NCI-H187 treated with DMSO at 0.1 percent for 48 hours (cell line): Measurements from ENCODE around the gene CSRP1.
"Not testable (repeated sequence)": the region's sequence is repeated elsewhere in the genome, so short reads cannot be mapped to it uniquely, and the experiment has no call there.

ENCODE experiments used
- DNase-seq: peaks from one replicate; lab custom pipeline; 2025; lab: John Stamatoyannopoulos, UW

The CSRP1 gene

DNA sequence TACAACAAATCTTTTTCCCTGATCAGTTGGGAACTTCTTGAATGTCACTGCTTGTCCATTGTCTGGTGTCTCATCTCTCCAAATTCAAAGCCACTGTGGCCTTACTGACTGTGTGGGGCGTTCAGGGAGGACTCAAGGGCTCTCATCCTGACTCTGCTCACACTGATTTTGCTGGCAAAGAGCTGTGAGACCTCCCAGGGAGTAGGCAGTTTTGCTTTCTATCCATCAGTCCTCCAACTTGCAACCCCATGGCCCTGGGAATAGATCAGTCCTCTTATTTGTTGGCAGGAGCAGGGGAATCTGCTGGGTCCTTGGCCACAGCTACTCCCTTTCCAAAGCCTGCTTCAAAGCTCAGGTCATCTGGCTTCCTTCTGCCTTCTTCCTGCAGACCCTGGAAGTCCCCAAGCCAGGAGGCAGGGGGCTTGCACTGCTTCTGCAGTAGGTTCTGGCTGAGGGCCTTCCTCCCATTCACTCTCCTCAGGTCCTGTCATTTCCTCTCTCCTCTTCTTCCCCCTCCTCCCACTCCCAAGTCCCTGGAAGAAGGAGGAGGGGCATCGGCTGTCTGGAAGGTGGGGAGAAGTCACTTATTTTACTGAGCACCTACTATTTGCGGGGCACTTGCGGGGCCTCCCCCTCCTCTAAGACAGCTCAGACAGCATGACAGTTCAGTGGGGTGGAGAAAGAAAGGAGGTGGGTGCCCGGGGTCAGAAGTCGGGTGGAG, 31.1 kb upstream of the CSRP1 start:
- DNase-seq = no peak

DNA sequence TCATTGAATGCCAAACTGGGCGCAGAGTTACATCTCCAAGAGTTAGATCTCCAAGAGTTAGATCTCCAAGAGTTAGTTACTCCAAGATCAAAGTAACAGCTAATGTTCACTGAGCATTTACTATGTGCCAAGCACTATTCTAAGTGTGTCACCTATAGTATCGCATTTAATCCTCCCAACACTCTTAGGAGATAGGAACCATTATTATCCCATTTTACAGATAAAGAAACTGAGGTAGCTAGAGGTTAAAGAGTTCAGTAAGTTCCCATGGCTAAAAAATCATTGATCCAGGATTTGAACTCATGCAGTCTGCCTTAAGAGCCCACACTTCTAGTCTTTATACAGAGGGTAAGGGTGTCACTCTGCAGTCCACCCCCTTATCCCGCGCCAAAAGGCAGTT, 30.5 kb upstream of the CSRP1 start:
- no peak for DNase-seq

DNA sequence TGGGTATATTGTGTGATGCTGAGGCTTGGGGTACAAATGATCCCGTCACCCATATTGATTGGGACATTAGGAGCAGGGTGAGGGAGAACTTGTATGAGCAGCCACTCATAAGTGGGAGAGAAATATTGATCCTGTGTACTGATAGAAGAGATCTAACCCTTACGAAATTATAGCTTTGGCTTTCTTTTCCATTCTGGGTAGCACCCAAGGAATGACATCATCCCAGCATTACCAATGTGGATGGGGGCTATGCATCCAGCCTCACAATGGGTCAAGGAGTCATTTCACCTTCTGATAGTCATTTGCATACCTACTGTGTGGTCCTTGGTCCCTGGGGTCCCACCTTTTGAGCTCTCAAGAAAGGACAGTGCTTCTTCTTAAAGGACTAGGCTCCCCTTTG, 30.1 kb upstream of the CSRP1 start:
- DNase-seq = no peak

DNA sequence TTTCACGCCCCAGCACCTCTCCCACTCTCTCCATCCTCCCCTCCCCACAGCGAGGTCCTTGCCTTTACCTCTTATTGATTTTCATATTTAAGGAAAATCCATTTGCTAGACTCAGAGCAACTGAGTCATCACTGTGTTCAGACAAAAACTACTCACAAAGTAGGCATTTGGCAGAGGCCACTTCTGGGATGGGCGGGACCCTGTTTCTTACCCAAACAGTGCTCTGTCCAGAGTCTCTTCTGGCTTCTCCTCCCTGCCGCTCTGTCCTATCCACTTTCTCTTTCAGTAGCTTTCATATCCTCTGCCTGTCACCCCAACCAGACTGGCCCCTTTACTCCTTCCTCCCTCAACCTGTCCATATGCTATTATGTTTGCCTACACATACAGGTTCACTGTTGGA, 29.6 kb upstream of the CSRP1 start:
- DNase-seq = no peak

DNA sequence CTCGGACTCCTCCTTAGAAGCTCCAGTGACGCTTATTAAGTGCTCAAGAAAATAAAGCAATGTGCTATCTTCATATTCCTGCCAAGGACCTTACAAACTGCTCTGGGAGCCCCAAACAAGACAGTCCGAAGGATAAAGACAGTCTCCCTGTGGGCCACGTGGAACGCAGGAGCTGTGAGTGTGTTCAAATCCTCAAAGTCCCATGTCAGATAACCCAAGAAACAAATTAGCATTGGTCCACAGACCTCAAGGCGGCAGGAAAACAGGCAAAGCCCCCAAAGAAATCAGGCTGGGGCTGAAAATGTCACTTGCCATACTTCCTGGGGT, 29.0 kb upstream of the CSRP1 start:
- DNase-seq = no peak

DNA sequence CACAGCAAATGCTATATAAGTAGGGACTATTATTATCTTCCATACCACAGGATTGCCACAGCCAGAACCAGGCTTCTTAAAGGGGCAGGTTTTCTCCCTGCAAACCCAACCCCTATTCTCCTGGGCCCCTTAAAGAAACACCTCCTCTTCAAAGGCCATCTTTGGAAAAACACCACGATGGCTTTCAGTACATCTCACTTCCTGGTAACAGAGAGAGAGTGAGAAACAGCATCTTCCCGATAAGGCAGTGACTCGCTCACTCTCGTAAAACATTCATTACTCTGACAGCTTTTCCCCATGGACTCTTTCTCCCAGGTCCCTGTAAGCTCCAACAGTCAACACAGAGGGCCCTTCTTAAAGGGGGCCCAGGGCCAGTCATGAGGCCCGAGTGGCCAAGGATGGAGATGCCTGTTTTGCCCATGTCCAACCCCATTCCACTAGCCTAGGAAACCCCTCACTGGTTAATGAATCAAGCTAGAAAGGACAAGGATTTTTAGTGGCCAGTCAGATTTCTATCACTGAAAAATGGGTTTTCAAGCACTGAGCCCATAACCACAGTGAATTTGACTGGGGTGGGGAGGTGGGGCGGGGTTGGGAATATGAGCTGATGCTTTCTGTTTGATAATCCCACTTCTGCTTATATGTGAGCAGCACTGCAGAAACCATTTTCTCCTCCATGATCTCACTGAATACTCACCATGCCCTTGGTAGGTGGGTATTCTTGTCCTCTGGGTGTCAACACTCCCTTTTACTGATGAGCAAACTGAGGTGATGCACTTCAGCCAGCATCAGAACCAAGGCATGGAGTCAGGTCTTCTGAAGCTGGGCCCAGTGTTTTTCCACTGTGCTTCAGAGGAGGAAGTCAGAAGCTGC, 28.4 kb upstream of the CSRP1 start:
- DNase-seq = no peak

DNA sequence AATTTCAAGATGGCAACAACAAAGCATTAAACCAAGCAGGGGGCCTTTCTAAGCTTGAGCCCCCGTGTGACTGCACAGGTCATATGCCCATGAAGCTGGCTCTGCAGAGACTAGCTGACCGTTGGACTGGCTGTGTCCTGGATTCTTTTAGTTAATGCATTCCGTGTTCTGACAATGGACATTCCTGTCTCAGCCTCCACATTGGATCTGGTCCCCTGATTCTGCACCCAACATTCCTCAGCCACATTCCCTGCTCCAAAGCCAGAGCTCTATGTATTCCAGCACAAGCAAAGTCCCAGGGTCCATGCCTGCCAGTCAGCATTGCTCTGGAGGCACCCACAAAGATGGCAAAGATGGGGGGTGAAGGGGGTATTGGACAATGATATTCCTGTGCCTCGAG, 26.9 kb upstream of the CSRP1 start:
- DNase-seq = no peak

DNA sequence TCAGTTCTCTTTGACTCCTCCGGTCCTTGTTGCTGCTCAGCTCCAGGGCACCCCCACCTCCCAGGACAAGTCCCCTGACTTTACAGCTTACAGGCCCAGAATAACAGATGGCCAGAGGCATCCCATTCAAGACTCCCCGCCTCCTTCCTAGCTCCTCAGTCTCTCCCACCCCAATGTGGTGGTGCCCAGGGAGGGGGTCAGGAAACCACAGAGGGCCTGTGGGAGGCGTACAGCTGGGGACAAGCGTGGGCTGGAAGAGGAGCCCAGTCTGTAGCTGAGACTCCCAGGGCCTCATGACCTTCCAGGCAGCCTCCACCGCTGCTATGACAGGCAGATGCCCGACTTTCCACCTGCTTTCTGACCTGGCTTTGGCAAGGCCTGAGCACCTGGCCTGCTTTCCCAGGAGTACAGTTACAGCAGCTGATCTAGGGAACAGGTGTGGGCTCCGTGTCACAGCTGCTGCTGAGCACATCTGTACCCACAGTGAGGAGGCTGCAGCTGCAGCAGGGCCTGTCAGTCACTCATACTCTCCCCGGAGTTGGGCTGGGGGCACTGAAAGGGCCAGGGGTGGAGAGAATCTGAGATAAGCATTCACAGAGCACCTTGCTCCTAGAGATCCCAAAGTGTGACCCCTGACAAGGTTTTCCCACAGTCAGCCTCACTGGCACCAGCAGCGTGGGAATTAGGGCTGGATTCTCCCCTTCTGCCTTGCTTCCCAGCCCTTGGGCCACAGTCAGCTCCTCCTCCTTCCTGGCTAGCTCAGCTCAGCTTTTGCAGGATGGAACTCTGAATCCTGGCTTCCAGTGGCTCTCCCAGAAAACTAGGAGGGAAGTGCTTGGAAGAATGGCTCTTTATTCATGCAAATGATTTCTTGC, 24.9 kb upstream of the CSRP1 start:
- DNase-seq = no peak

DNA sequence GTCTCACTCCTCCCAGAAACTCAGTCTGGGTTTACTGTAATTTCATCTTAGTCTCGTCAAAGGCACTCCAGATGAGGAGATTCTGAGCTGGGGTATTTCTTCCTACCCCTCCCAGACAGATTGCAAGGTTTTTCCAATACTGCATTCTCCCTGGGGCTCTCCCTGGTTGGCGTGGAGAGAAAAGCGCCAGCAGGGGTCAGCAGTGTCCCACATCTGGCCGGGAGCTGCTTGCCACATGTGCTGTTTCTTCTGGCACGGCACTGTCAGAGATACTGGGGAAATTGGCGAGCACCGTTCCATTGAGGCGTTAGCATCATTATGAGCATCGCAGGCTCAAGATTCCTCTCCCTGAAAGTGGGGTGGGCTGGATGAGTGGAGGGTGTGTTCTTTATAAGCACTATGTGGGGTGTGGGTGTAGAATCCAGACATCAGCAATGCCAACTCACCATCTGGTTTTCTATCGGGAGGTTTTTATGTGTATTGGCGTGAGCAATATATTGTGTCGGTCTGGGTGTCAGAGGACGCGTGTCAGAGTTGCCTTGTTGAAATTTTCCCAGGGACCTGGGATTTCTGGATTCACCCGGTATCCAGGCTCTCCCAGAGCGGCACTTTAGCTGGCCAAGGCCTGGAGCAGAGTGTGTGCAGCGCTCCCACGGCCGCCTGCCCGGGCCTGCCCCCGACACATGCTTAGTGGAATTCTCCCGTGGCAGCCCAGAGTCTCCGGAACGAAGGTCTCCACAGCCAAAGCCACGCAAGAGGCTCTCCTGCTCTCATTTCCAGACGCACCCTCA, 24.0 kb upstream of the CSRP1 start:
- no peak for DNase-seq

DNA sequence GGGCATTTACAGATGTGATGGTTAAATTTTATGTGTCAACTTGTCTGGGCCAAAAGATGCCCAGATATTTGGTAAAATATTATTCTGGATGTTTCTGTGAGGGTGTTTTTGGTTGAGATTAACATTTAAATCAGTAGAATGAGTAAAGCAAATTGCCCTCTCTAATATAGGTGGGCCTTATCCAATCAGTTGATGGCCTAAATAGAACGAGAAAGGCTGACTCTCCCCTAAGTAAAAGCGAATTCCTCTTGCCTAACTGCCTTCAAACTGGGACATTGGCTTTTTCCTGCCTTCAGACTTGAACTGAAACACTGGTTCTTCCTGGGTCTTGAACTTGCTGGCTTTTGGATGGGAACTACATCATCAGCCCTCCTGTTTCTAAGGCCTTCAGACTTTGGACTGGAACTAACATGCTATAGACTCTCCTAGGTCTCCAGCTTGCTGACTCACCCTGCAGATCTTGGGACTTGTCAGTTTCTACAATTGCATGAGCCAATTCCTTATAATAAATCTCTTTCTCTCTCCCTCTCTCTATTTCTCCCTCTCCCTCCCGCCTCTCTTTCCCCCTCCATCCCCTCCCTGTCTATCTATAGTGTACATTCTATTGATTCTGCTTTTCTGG, 21.8 kb upstream of the CSRP1 start:
- no peak for DNase-seq

DNA sequence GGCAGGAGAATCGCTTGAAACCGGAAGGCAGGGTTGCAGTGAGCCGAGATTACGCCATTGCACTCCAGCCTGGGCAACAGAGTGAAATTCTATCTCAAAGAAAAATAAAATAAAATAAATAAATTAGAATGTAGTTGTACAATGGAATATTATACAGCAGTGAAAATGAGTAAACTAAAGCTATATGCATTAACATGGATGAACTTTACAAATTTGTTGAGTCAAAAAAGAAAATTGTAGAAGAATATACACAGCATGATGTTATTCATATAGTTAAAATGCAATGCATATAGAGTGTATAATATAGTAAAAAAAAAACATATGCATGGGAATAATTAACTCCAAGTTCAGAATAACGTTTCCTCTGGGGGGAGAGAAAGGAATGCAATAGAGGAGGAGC, 21.0 kb upstream of the CSRP1 start:
- no peak for DNase-seq

DNA sequence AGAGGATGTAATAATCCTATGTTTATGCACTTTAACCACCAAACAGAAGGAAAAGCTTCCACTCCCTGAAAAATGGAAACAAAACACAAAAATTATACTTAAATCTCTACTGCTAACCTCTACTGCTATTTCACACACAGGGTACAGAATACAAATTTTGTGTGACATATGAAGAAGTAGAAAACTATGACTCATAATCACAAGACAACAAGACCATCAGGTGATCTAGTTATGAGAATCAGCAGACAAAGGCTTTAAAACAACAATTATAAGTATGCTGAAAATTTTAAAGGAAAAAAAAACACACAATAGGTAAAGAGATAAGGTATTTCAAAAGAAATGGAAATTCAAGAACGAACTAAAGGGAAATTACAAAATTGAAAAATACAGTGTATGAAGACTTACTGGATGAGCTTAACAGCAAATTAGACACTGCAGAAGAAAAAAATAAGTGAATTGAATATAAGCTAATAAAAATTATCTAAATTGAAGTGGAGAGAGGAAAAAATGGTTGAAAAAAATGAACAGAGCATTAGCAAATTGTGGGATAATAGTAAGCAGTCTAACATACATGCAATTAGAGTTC, 18.4 kb upstream of the CSRP1 start:
- DNase-seq = no peak

DNA sequence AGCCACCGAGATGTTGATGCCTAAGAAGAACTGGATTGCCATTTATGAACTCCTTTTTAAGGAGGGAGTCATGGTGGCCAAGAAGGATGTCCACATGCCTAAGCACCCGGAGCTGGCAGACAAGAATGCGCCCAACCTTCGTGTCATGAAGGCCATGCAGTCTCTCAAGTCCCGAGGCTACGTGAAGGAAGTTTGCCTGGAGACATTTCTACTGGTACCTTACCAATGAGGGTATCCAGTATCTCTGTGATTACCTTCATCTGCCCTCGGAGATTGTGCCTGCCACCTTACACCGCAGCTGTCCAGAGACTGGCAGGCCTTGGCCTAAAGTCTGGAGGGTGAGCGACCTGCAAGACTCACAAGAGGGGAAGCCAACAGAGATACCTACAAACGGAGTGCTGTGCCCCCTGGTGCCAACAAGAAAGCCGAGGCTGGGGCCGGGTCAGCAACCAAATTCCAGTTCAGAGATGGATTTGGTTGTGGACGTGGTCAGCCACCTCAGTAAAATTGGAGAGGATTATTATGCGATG, 13.2 kb upstream of the CSRP1 start:
- not testable (repeated sequence) for DNase-seq

DNA sequence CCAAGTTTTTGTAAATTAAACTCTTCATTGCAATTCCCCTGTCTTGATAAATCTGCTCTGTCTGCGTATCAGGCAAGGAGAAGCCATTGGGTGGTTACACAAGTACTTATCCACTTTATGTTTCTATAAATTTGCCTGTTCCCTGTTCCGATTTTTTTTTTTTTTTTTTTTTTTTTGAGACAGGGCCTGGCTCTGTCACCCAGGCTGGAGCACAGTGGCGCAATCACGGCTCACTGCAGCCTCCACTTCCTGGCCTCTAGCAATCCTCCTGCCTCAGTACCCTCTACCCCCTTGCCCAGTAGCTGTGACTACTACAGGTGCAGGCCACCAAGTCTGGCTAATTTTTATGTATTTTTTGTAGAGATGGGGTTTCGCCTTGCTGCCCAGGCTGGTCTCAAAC, 11.1 kb upstream of the CSRP1 start:
- no peak for DNase-seq

DNA sequence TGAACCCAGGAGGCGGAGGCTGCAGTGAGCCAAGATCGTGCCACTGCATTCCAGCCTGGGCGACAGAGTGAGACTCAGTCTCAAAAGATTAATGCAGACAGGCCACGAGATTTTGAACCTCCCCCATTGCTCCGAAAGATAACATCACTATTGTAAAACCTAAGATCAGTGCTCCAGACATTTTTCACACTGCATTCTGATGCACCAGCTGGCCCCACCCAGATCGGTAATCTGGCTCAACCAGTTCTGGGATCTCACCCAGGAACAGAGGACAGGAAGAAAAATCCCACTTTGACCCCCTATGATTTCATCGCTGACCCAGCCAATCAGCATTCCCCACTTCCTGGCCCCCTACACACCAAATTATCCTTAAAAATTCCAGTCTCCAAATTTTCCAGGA, 10.7 kb upstream of the CSRP1 start:
- no peak for DNase-seq

DNA sequence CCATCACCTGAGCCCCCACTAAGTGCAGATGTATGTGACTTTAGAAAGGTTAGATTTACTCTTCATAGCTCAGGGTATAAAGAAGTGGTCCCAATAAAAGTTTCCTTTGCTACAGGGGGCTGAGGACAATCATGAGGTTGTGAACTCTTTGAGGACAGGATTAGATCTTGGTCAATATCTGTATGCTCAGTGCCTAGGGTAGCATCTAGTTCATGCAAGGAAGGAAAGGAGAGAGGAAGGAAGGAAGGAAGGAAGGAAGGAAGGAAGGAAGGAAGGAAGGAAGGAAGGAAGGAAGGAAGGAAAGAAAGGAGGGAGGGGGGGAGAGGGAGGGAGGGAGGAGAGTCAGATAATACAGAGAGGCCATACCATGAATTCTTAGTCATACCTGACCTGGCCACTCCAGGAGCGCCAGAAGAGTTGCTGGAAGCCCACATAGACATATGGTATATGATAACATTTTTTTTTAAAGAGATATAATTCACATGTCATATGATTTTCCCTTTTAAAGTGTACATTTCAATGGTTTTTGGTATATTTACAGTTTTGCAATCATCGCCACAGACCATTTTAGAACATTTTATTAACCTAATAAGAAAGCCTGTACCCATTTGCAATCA, 9.7 kb upstream of the CSRP1 start:
- DNase-seq = no peak

DNA sequence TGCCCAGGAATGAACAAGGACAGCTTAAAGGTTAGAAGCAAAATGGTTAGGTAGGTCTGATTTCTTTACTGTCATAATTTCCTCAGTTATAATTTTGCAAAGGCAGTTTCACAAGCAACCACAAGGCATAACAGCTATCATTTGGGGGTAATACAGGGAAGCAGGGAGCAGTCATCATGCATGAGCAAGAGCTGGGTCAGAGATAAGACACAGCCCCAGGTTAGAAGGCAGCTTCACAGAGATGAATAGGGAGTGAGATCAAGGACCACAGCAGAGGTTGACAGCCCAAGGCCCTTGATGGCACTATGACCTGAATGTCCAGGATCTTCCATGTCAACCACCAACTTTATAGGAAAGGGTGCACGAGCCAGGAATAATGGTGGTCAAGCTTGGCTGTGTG, 9.0 kb upstream of the CSRP1 start:
- no peak for DNase-seq

DNA sequence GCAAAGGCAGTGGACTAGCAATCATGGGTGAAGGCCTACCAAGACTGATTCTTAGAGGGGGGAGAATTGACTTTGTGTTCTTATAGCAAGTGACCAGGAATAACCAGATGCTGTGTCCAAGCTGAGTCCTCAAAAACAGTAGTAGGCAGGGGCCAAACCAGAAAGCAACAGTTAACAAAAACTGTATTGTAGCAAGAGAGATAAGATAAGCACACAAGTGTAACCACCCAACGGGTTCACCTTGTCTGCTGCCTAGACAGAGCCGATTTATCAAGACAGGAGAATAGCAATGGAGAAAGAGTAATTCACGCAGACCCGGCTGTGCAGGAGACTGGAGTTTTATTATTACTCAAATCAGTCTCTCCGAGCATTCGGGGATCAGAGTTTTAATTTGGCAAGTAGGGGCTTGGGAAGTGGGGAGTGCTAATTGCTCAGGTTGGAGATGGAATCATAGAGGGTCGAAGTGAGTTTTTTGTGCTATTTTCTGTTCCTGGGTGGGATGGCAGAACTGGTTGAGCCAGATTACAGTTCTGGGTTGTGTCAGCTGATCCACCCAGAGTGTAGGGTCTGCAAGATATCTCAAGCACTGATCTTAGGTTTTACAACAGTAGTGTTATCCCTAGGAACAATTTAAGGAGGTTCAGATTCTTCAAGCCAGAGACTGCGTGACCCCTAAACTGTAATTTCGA, 8.3 kb upstream of the CSRP1 start:
- DNase-seq = no peak

DNA sequence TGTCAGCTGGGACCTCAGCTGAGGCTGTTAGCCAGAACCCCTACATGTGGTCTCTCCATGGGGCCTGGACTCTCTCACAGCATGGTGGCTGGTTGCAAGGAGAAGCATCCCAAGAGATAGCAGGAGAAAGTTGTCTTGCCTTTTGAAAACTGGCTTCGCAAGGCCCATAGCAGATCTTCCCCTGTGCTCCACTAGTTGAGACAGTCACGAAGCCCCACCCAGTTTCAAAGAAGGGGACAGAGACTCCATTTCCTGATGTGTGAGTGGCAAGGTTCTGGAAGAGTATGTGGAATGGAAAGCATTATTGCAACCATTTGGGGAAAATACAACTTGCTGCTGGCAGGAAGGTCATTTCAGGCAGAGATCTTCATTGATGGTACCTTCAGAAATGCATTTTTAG, 7.5 kb upstream of the CSRP1 start:
- no peak for DNase-seq
